ENCODE results near the gene TMEM272. TPM values are rescaled to one million over a fixed set of nuclear protein-coding genes. Genes with fewer than 3 reads are reported as not detected.

The TMEM272 gene
- total and polyA plus RNA-seq, 12 donors, result 0.03 to 0.17 (median 0.05) TPM; not detected in 9

DNA sequence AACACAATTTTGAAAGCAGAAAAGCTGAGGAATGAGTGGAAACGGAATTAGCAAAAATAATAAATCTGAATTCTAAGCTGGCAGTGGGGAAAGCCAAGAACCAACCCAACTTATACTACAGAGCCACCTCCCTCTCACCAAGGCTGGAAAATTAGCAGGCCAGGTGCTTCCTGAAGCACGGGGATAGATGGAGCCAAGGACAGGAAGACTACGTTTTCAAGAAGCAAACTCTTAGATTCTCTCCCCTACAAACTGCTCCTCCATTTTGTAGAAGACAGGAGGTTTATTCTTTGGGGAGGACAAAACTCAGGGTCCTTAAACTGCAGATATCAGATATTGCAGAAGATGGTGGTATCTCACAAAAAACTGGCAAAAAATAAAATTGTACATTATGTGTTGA is 25.6 kb upstream of the TMEM272 start:
- Histone ChIP-seq H3K27ac (no peak overlapping the region), H3K9me3 (replicated peaks in 1 of 3) (no peaks in the 10 kb centered on the region), H3K36me3 (replicated peaks in 1 of 2) (no peaks in the 10 kb centered on the region), H3K4me1 (replicated peaks in 1 of 2) (no peaks in the 10 kb centered on the region), H3K27me3 (no peaks in the 10 kb centered on the region), H3K4me3 (no peak overlapping the region)
- intact Hi-C loops (cut with DNase I), result no loop called here
- DNase-seq, result no peak
- no peak for TF ChIP-seq POLR2A (IDR thresholded peaks at IDR 0.05)
- TF ChIP-seq, protein P1, sequence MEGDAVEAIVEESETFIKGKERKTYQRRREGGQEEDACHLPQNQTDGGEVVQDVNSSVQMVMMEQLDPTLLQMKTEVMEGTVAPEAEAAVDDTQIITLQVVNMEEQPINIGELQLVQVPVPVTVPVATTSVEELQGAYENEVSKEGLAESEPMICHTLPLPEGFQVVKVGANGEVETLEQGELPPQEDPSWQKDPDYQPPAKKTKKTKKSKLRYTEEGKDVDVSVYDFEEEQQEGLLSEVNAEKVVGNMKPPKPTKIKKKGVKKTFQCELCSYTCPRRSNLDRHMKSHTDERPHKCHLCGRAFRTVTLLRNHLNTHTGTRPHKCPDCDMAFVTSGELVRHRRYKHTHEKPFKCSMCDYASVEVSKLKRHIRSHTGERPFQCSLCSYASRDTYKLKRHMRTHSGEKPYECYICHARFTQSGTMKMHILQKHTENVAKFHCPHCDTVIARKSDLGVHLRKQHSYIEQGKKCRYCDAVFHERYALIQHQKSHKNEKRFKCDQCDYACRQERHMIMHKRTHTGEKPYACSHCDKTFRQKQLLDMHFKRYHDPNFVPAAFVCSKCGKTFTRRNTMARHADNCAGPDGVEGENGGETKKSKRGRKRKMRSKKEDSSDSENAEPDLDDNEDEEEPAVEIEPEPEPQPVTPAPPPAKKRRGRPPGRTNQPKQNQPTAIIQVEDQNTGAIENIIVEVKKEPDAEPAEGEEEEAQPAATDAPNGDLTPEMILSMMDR (IDR thresholded peaks at IDR 0.05), result no peak
- WGBS, 4 donors, result 69 to 74% (median 70%) methylated on average over 3 of the region's 3 CpGs

DNA sequence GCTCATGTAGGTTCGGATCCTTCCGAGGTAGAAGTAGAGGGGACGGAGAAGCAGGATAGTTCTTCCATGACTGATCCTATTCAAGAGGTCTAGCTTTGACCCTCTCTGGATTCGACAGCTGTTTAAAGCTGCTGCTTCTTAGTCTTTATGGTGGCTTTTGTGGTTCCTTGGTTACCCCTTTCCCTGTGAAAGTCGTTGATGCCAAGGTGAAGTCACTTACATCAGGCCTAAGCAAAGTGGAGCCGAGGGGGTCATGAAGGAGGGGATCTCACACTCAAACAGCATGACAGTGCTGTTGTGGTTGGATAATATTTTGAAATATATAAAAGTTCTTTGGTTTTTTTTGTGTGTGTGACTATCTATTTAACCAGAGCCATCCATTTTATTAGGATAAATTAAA is 24.9 kb upstream of the TMEM272 start:
- 76 to 81% (median 78%) methylated on average over 6 of the region's 6 CpGs for WGBS, 4 donors
- H3K4me1 ChIP-seq (replicated peaks in 1 of 2), result no peaks in the 10 kb centered on the region
- H3K36me3 ChIP-seq (replicated peaks in 1 of 2), result no peaks in the 10 kb centered on the region
- H3K4me3 ChIP-seq, result no peak overlapping the region
- intact Hi-C loops (cut with DNase I), result no loop called here
- no peaks in the 10 kb centered on the region for H3K27me3 ChIP-seq
- TF ChIP-seq POLR2A (IDR thresholded peaks at IDR 0.05), result no peak
- TF ChIP-seq, protein P1 (IDR thresholded peaks at IDR 0.05), result no peak
- DNase-seq, result no peak
- H3K9me3 ChIP-seq (replicated peaks in 1 of 3), result no peaks in the 10 kb centered on the region
- H3K27ac ChIP-seq, result no peak overlapping the region

DNA sequence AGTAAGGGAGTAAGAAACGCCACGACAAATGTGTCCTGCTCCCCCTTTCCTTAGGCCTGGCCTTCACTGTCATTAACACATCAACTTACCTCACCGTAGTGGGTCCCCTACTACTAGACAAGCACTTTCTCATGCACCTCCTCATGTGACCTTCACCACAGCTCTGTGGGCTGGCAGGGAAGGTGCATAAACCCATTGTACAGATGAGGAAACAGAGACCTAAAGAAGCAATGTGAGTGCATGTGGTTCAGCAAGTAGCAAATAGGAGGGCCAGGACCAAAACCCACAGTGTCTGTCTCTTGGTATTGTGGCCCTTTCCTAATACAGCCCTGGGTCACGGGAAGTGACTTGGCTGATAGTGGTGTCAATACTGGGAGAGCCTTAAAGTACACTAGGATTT is 22.1 kb upstream of the TMEM272 start:
- no peaks in the 10 kb centered on the region for H3K36me3 ChIP-seq (replicated peaks in 1 of 2)
- 79 to 92% (median 90%) methylated on average over 4 of the region's 4 CpGs for WGBS, 4 donors
- TF ChIP-seq, protein P1 (IDR thresholded peaks at IDR 0.05), result no peak
- TF ChIP-seq POLR2A (IDR thresholded peaks at IDR 0.05), result no peak
- H3K9me3 ChIP-seq (replicated peaks in 1 of 3), result no peaks in the 10 kb centered on the region
- H3K4me1 ChIP-seq (replicated peaks in 1 of 2), result no peaks in the 10 kb centered on the region
- no peak for DNase-seq
- no peak overlapping the region for H3K4me3 ChIP-seq
- H3K27me3 ChIP-seq, result no peaks in the 10 kb centered on the region
- intact Hi-C loops (cut with DNase I), result no loop called here
- H3K27ac ChIP-seq, result no peak overlapping the region

DNA sequence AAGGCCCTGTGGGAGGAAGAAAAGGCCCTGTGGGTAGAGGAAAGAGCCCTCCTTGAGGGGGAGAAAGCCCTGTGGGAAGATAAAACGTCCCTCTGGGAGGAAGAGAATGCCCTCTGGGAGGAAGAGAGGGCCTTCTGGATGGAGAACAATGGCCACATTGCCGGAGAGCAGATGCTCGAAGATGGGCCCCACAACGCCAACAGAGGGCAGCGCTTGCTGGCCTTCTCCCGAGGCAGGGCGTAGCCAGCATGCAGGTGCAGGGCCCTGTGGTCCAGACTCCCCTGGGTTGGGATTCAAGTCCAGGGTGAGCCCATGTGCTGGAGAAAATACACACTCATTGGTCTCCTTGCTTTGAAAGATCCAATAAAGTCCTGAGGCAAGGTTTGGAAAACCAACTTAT is 20.9 kb upstream of the TMEM272 start:
- intact Hi-C loops (cut with DNase I), result no loop called here
- Histone ChIP-seq H3K27ac (no peak overlapping the region), H3K36me3 (replicated peaks in 1 of 2) (no peaks in the 10 kb centered on the region), H3K27me3 (no peaks in the 10 kb centered on the region), H3K4me3 (no peak overlapping the region), H3K4me1 (replicated peaks in 1 of 2) (no peaks in the 10 kb centered on the region), H3K9me3 (replicated peaks in 1 of 3) (no peaks in the 10 kb centered on the region)
- 77 to 84% (median 80%) methylated on average over 6 to 7 of the region's 7 CpGs for WGBS, 4 donors
- DNase-seq, result no peak
- TF ChIP-seq, protein P1 (IDR thresholded peaks at IDR 0.05), result no peak
- no peak for TF ChIP-seq POLR2A (IDR thresholded peaks at IDR 0.05)
